DLD1 (cell line): ENCODE measurements around the gene POLR2I.
"Not testable (repeated sequence)": the region's sequence is repeated elsewhere in the genome, so short reads cannot be mapped to it uniquely, and the experiment has no call there.

Experiments
- in situ Hi-C: cut with HindIII; loops from 2 replicates; pipeline ENCODE4 v1.10.0; 2017; ENCODE audit warnings: low sequenced_read_pairs

The POLR2I gene

GRCh38 chr19:36101550-36102327 is 12.9 kb downstream of the POLR2I start:
- in situ Hi-C loops: no loop called here

GRCh38 chr19:36100476-36100875 is 14.2 kb downstream of the POLR2I start:
- in situ Hi-C loops: no loop called here

- in situ Hi-C loops: no loop called here
Measured at GRCh38 chr19:36099166-36099785, 15.4 kb downstream of the POLR2I start.

GRCh38 chr19:36097036-36097435 is 17.6 kb downstream of the POLR2I start:
- in situ Hi-C loops: no loop called here

GRCh38 chr19:36093687-36094086 is 21.0 kb downstream of the POLR2I start:
- in situ Hi-C loops: no loop called here

- in situ Hi-C loops: no loop called here
Measured at GRCh38 chr19:36093146-36093662, 21.5 kb downstream of the POLR2I start.

- in situ Hi-C loops: no loop called here
Measured at GRCh38 chr19:36092566-36092965, 22.1 kb downstream of the POLR2I start.

GRCh38 chr19:36090910-36091695 is 23.6 kb downstream of the POLR2I start:
- in situ Hi-C loops: no loop called here

- in situ Hi-C loops: no loop called here
Measured at GRCh38 chr19:36089847-36090246, 24.8 kb downstream of the POLR2I start.

GRCh38 chr19:36086326-36086725 is 28.3 kb downstream of the POLR2I start:
- in situ Hi-C loops: no loop called here

GRCh38 chr19:36084231-36085009 is 30.3 kb downstream of the POLR2I start:
- in situ Hi-C loops: no loop called here

- in situ Hi-C loops: no loop called here
Measured at GRCh38 chr19:36082916-36083315, 31.8 kb downstream of the POLR2I start.

- in situ Hi-C loops: no loop called here
Measured at GRCh38 chr19:36081894-36082293, 32.8 kb downstream of the POLR2I start.

- in situ Hi-C loops: no loop called here
Measured at GRCh38 chr19:36081385-36081784, 33.3 kb downstream of the POLR2I start.

- in situ Hi-C loops: no loop called here
Measured at GRCh38 chr19:36079389-36079945, 35.2 kb downstream of the POLR2I start.

- in situ Hi-C loops: no loop called here
Measured at GRCh38 chr19:36073121-36073876, 41.4 kb downstream of the POLR2I start.

- in situ Hi-C loops: no loop called here
Measured at GRCh38 chr19:36072081-36072480, 42.6 kb downstream of the POLR2I start.

GRCh38 chr19:36068810-36069499 is 45.7 kb downstream of the POLR2I start:
- in situ Hi-C loops: not testable (repeated sequence)

GRCh38 chr19:36067681-36068080 is 47.0 kb downstream of the POLR2I start:
- in situ Hi-C loops: no loop called here
